Measurements from ENCODE around the gene PEAK1. TPM values are rescaled to one million over a fixed set of nuclear protein-coding genes. Genes with fewer than 3 reads are reported as not detected.
"Not testable (repeated sequence)": the region's sequence is repeated elsewhere in the genome, so short reads cannot be mapped to it uniquely, and the experiment has no call there.

Gene PEAK1
- total RNA-seq, 4 donors from 2014 or later = 91.8 to 170 (median 123) TPM

GRCh38 chr15:77282333-77282732 lies 137.6 kb downstream of the PEAK1 start:
- no peak for TF ChIP-seq POLR2A (IDR thresholded peaks at IDR 0.05; ENCODE audit: low read depth)
- TF ChIP-seq EP300 (IDR thresholded peaks at IDR 0.05) = no peak
- TF ChIP-seq CTCF (IDR thresholded peaks at IDR 0.05) = no peak
- no peak for TF ChIP-seq POLR2AphosphoS5 (IDR thresholded peaks at IDR 0.05)
- H3K27me3 ChIP-seq = no peaks in the 10 kb centered on the region
- H3K4me3 ChIP-seq = no peak overlapping the region
- DNase-seq (ENCODE audit: extremely low spot score) = no peak
- H3K9me3 ChIP-seq = no peaks in the 10 kb centered on the region
- WGBS = 61% methylated on average over 2 of the region's 2 CpGs
- peak overlapping the region in 1 of 4 donors; percentile 12 for H3K27ac ChIP-seq (replicated peaks in 1 of 4)
- peaks cover 0 to 22% (median 12%) of the 10 kb centered on the region in 4 donors for H3K36me3 ChIP-seq
- intact Hi-C loops (cut with DNase I) = no loop called here
- peaks cover 4 to 14% (median 9%) of the 10 kb centered on the region in 4 donors for H3K4me1 ChIP-seq

- 100% methylated on average over 1 of the region's 1 CpG for WGBS
- DNase-seq (ENCODE audit: extremely low spot score) = no peak
- TF ChIP-seq EP300 (IDR thresholded peaks at IDR 0.05) = no peak
- TF ChIP-seq POLR2AphosphoS5 (IDR thresholded peaks at IDR 0.05) = no peak
- no peak for TF ChIP-seq POLR2A (IDR thresholded peaks at IDR 0.05; ENCODE audit: low read depth)
- TF ChIP-seq CTCF (IDR thresholded peaks at IDR 0.05) = no peak
- no peak overlapping the region for H3K27ac ChIP-seq (replicated peaks in 1 of 4)
- H3K4me1 ChIP-seq = peaks cover 0 to under 1% (median under 1%) of the 10 kb centered on the region in 4 donors
- no peaks in the 10 kb centered on the region for H3K27me3 ChIP-seq
- intact Hi-C loops (cut with DNase I) = no loop called here
- no peak overlapping the region for H3K4me3 ChIP-seq
- no peaks in the 10 kb centered on the region for H3K9me3 ChIP-seq
- peaks cover 0 to 6% (median 0%) of the 10 kb centered on the region in 4 donors for H3K36me3 ChIP-seq
These were observed 143.0 kb downstream of the PEAK1 start for GRCh38 chr15:77276943-77277342.

- intact Hi-C loops (cut with DNase I) = no loop called here
- 87% methylated on average over 3 of the region's 3 CpGs for WGBS
These were observed 143.8 kb downstream of the PEAK1 start for GRCh38 chr15:77276096-77276495.

DNA sequence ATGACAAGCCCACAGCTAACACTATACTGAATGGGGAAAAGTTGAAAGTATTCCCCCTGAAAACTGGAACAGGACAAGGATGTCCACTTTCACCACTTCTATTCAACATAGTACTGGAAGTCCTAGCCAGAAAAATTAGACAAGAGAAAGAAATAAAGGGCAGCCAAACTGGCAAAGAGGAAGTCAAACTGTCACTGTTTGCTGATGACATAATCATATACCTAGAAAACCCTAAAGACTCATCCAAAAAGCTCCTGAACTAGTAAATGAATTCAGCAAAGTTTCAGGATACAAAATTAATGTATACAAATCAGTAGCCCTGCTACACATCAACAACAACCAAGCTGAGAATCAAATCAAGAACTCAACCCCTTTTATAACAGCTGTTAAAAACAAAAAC lies 146.8 kb downstream of the PEAK1 start:
- H3K36me3 ChIP-seq; H3K9me3 ChIP-seq; intact Hi-C loops (cut with DNase I); H3K27me3 ChIP-seq; H3K27ac ChIP-seq (replicated peaks in 1 of 4); DNase-seq (ENCODE audit: extremely low spot score); H3K4me1 ChIP-seq; H3K4me3 ChIP-seq: not testable (repeated sequence)

More at GRCh38 chr15:77276096-77276495, 143.8 kb downstream of the PEAK1 start:
- no peak overlapping the region for H3K27ac ChIP-seq (replicated peaks in 1 of 4)
- H3K27me3 ChIP-seq = no peaks in the 10 kb centered on the region
- DNase-seq (ENCODE audit: extremely low spot score) = no peak
- no peak for TF ChIP-seq EP300 (IDR thresholded peaks at IDR 0.05)
- TF ChIP-seq CTCF (IDR thresholded peaks at IDR 0.05) = no peak
- TF ChIP-seq POLR2A (IDR thresholded peaks at IDR 0.05; ENCODE audit: low read depth) = no peak
- TF ChIP-seq POLR2AphosphoS5 (IDR thresholded peaks at IDR 0.05) = no peak
- H3K4me1 ChIP-seq = no peaks in the 10 kb centered on the region
- H3K4me3 ChIP-seq = no peak overlapping the region
- peaks cover 0 to 6% (median 0%) of the 10 kb centered on the region in 4 donors for H3K36me3 ChIP-seq
- no peaks in the 10 kb centered on the region for H3K9me3 ChIP-seq

- H3K4me1 ChIP-seq = no peaks in the 10 kb centered on the region
- intact Hi-C loops (cut with DNase I) = no loop called here
- H3K36me3 ChIP-seq = no peaks in the 10 kb centered on the region
- H3K27ac ChIP-seq (replicated peaks in 1 of 4) = no peak overlapping the region
- no peak for DNase-seq (ENCODE audit: extremely low spot score)
- no peaks in the 10 kb centered on the region for H3K9me3 ChIP-seq
- no peak overlapping the region for H3K4me3 ChIP-seq
- no peak for TF ChIP-seq EP300 (IDR thresholded peaks at IDR 0.05)
- TF ChIP-seq POLR2A (IDR thresholded peaks at IDR 0.05; ENCODE audit: low read depth) = no peak
- TF ChIP-seq POLR2AphosphoS5 (IDR thresholded peaks at IDR 0.05) = no peak
- TF ChIP-seq CTCF (IDR thresholded peaks at IDR 0.05) = no peak
- H3K27me3 ChIP-seq = no peaks in the 10 kb centered on the region
- 100% methylated on average over 4 of the region's 5 CpGs for WGBS
These were observed 153.1 kb downstream of the PEAK1 start for GRCh38 chr15:77266708-77267386.
